ENCODE data around the gene RAB33B.
"Not testable (repeated sequence)": the region's sequence is repeated elsewhere in the genome, so short reads cannot be mapped to it uniquely, and the experiment has no call there.

Gene RAB33B

DNA sequence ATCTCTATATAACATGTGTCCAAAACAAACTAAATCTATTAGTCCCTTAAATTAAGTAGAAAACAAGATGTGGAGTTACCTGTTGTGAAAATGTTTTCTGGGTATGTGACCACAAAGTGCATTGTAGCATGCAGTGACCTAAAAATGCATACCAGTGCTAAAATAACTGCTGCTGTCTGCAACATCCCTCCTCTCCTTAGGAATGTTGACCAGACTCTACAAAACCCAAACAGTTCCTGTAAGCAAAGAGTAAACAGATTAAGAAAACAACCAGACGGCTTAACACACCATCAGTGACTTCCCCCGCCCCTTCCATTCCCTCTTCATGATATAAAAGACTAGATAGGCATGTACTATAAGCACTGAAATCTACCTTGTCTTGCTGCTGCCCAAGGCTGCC is 15.8 kb upstream of the RAB33B start:
- TF ChIP-seq, protein P1, sequence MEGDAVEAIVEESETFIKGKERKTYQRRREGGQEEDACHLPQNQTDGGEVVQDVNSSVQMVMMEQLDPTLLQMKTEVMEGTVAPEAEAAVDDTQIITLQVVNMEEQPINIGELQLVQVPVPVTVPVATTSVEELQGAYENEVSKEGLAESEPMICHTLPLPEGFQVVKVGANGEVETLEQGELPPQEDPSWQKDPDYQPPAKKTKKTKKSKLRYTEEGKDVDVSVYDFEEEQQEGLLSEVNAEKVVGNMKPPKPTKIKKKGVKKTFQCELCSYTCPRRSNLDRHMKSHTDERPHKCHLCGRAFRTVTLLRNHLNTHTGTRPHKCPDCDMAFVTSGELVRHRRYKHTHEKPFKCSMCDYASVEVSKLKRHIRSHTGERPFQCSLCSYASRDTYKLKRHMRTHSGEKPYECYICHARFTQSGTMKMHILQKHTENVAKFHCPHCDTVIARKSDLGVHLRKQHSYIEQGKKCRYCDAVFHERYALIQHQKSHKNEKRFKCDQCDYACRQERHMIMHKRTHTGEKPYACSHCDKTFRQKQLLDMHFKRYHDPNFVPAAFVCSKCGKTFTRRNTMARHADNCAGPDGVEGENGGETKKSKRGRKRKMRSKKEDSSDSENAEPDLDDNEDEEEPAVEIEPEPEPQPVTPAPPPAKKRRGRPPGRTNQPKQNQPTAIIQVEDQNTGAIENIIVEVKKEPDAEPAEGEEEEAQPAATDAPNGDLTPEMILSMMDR (IDR thresholded peaks at IDR 0.05; ENCODE audit: borderline replicate concordance, insufficient read depth, low read depth, low read length): no peak
- H3K4me3 ChIP-seq (ENCODE audit: low read depth, low read length): no peak overlapping the region

DNA sequence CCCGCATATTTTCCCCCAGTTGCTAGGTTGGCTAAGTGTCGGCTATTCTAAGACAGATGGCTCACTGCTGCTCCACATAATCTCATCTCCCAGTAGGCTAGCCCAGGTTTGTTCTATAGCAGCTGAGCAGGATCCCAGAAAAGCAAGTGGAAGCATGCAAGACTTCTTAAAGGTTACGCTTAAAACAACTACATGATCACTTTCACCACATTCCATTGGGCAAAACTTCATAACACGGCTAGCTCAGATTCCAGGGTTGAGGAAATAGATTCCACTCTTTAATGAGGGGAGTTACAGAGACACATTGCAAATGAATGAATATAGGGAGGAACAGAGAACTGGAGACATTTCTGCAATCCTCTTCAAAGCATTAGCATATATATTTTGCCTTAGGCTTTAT is 12.9 kb upstream of the RAB33B start:
- H3K4me3 ChIP-seq (ENCODE audit: low read depth, low read length): no peak overlapping the region
- TF ChIP-seq, protein P1 (IDR thresholded peaks at IDR 0.05; ENCODE audit: borderline replicate concordance, insufficient read depth, low read depth, low read length): no peak

DNA sequence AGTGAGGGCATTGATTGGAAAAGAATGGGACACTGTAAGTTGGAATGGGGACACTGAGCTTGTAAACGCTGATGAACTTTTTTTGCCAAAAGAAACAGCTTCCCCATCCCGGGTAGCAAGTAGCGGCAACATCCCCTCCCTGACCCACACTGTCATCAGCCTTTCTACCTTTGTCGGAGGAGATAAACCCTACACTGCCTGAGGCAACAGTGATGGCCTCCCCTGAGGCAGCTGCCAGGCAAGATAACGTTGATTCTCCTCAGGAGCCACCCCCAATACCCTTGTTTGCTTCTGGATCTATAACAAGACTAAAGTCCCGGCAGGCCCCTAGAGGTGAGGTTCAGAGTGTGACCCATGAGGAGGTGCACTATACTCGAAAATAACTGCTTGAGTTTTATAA is 10.3 kb upstream of the RAB33B start:
- no peak overlapping the region for H3K4me3 ChIP-seq (ENCODE audit: low read depth, low read length)
- TF ChIP-seq, protein P1 (IDR thresholded peaks at IDR 0.05; ENCODE audit: borderline replicate concordance, insufficient read depth, low read depth, low read length): no peak

DNA sequence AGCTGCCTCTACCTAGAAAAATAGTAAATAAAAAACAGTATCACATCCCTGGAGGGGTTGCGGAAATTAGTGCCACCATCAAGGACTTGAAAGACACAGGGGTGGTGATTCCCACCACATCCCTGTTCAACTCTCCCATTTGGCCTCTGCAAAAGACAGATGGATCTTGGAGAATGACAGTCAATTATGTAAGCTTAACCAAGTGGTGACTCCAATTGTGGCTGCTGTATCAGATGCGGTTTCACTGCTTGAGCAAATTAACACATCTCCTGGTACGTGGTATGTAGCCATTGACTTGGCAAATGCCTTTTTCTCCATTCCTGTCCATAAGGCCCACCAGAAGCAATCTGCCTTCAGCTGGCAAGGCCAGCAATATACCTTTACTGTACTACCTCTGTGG is 9.0 kb upstream of the RAB33B start:
- H3K4me3 ChIP-seq (ENCODE audit: low read depth, low read length): not testable (repeated sequence)

DNA sequence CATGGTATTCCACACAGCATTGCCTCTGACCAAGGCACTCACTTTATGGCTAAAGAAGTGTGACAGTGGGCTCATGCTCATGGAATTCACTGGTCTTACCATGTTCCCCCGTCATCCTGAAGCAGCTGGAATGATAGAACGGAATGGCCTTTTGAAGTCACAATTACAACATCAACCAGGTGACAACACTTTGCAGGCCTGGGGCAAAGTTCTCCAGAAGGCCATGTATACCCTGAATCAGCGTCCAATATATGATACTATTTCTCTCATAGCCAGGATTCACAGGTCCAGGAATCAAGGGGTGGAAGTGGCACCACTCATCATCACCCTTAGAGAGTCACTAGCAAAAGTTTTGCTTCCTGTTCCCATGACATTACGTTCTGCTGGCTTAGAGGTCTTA is 6.8 kb upstream of the RAB33B start:
- not testable (repeated sequence) for H3K4me3 ChIP-seq (ENCODE audit: low read depth, low read length)

DNA sequence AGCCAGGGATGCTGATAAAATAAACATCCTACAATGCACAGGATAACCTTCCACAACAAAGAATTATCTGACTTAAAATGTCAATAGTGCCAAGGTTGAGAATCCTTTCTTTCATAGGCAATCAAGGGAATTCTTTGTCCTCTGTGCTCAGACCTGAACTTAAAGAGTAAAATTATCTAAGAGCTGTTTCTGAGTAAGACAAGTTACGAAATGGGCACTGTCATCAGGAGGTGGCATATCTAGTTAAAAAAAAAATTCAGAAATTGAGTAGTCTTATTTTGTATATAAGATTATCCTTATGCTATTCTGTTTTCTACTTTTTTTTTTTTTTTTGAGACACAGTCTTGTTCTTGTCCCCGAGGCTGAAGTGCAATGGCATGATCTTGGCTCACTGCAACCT is 3.3 kb upstream of the RAB33B start:
- TF ChIP-seq, protein P1 (IDR thresholded peaks at IDR 0.05; ENCODE audit: borderline replicate concordance, insufficient read depth, low read depth, low read length): no peak
- no peak overlapping the region for H3K4me3 ChIP-seq (ENCODE audit: low read depth, low read length)

DNA sequence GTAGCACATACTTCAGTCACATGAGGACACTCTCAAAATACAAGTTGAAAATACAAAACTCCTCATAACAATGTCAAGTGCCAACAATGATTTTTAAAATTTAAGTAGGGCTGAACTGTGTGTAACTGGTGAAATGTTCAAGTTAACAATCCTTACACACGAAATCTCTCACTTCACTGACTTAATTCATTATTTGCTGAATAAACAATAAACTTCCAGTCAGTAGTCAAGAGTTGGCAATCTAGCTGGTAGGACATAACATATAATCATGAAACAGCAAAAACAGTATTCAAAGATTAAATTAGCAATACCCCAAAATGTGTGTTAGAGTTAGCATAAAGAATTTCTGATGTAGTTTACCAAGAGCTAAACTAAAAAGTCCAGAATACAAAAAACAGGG is 1.9 kb upstream of the RAB33B start:
- TF ChIP-seq, protein P1 (IDR thresholded peaks at IDR 0.05; ENCODE audit: borderline replicate concordance, insufficient read depth, low read depth, low read length): no peak
- no peak overlapping the region for H3K4me3 ChIP-seq (ENCODE audit: low read depth, low read length)

DNA sequence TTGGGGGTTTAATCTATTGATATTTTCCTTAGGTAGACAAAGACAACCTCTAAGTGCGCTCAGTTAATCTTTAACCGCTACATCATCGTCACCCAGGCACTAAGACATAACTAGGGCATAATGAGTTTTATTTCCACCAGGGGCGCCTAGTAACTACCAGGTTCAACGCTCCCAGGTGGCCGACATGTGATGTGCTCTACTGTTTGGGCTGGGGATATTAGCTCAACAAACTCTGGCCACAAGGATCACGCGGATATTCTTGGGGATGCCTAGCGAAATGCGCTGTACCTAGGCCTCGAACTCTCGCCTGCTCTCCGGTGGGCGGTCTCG is 915 bp upstream of the RAB33B start:
- TF ChIP-seq, protein P1 (IDR thresholded peaks at IDR 0.05; ENCODE audit: borderline replicate concordance, insufficient read depth, low read depth, low read length): peak; percentile 55
- H3K4me3 ChIP-seq (ENCODE audit: low read depth, low read length): peak overlapping the region; percentile 64

Data from GM12875 (cell line).